ENCODE data around the gene ORAI1. TPM values are rescaled to one million over a fixed set of nuclear protein-coding genes. Genes with fewer than 3 reads are reported as not detected.
A peak's percentile ranks its signal among the peaks of the same experiment; 100 is the strongest.

ORAI1 gene
- total and polyA plus RNA-seq, 12 donors: 1.8 to 18.1 (median 8.8) TPM

- Histone ChIP-seq H3K27ac (peak overlapping the region in 8 of 10 donors; percentile 35 to 84 (median 60)), H3K27me3 (no peaks in the 10 kb centered on the region), H3K36me3 (no peaks in the 10 kb centered on the region), H3K9me3 (peaks cover 0 to 4% (median 0%) of the 10 kb centered on the region in 11 donors), H3K4me1 (peaks cover 0 to 16% (median 12%) of the 10 kb centered on the region in 9 donors), H3K4me3 (no peak overlapping the region)
- intact Hi-C loops (cut with DNase I): no loop called here
- ATAC-seq: peak; percentile 51 to 84 (median 78)
- TF ChIP-seq CTCF (IDR thresholded peaks at IDR 0.05): no peak
- 37 to 43% methylated on average over 11 of the region's 11 CpGs for WGBS, 2 donors
- DNase-seq: no peak
Observed at GRCh38 chr12:121610239-121611149, 15.8 kb upstream of the ORAI1 start.

GRCh38 chr12:121611306-121611705 is 15.0 kb upstream of the ORAI1 start:
- no peaks in the 10 kb centered on the region for H3K27me3 ChIP-seq
- H3K4me1 ChIP-seq: peaks cover 0 to 16% (median 12%) of the 10 kb centered on the region in 9 donors
- no peak for TF ChIP-seq CTCF (IDR thresholded peaks at IDR 0.05)
- WGBS, 2 donors: 88 to 94% methylated on average over 2 of the region's 2 CpGs
- DNase-seq (no peak), ATAC-seq (peak in 3 of 8 donors; percentile 17 to 58 (median 33))
- no peaks in the 10 kb centered on the region for H3K36me3 ChIP-seq
- H3K9me3 ChIP-seq: peaks cover 0 to 4% (median 0%) of the 10 kb centered on the region in 11 donors
- no peak overlapping the region for H3K4me3 ChIP-seq
- intact Hi-C loops (cut with DNase I): no loop called here
- peak overlapping the region in 7 of 10 donors; percentile 20 to 84 (median 55) for H3K27ac ChIP-seq

GRCh38 chr12:121613462-121613861 is 12.9 kb upstream of the ORAI1 start:
- no peak for TF ChIP-seq CTCF (IDR thresholded peaks at IDR 0.05)
- Histone ChIP-seq H3K4me3 (no peak overlapping the region), H3K36me3 (no peaks in the 10 kb centered on the region), H3K27ac (no peak overlapping the region), H3K27me3 (no peaks in the 10 kb centered on the region), H3K4me1 (peaks cover 0 to 16% (median 12%) of the 10 kb centered on the region in 9 donors), H3K9me3 (peaks cover 0 to 4% (median 0%) of the 10 kb centered on the region in 11 donors)
- no peak for ATAC-seq
- WGBS, 2 donors: 94 to 95% methylated on average over 7 of the region's 7 CpGs
- intact Hi-C loops (cut with DNase I): no loop called here
- no peak for DNase-seq

GRCh38 chr12:121614872-121615467 is 11.4 kb upstream of the ORAI1 start:
- Histone ChIP-seq H3K27ac (no peak overlapping the region), H3K4me3 (no peak overlapping the region), H3K36me3 (no peaks in the 10 kb centered on the region), H3K27me3 (no peaks in the 10 kb centered on the region), H3K9me3 (peaks cover 0 to 4% (median 0%) of the 10 kb centered on the region in 11 donors), H3K4me1 (peaks cover 0 to 17% (median 12%) of the 10 kb centered on the region in 9 donors)
- ATAC-seq (no peak), DNase-seq (no peak)
- TF ChIP-seq CTCF (IDR thresholded peaks at IDR 0.05): no peak
- intact Hi-C loops (cut with DNase I): no loop called here
- WGBS, 2 donors: 79 to 86% methylated on average over 9 of the region's 9 CpGs
